ENCODE results near the gene ZEB2. TPM values are rescaled to one million over a fixed set of nuclear protein-coding genes. Genes with fewer than 3 reads are reported as not detected.
A peak's percentile ranks its signal among the peaks of the same experiment; 100 is the strongest.

Gene ZEB2
- total and polyA plus RNA-seq, 5 donors from 2014 or later = 0.23 to 18.1 (median 0.41) TPM; not detected in 1

GRCh38 chr2:144448389-144449027, 71.4 kb downstream of the ZEB2 start:
- Mint-ChIP-seq H3K27me3 (peaks cover 16% of the 10 kb centered on the region), H3K9me3 (no peaks in the 10 kb centered on the region), H3K36me3 (no peaks in the 10 kb centered on the region), H3K4me1 (peaks cover 0 to 13% (median 0%) of the 10 kb centered on the region in 4 donors), H3K4me3 (peak overlapping the region in 2 of 4 donors; percentile 66 to 70), H3K27ac (peak overlapping the region in 2 of 3 donors; percentile 20 to 47)
- Histone ChIP-seq H3K4me1 (ENCODE audit: control insufficient read depth, insufficient read depth, low read length, poor library complexity, severe bottlenecking) (peaks cover 5% of the 10 kb centered on the region), H3K36me3 (ENCODE audit: control insufficient read depth, insufficient read depth, low read length) (no peaks in the 10 kb centered on the region), H3K27ac (ENCODE audit: insufficient read depth, low read length, poor library complexity, severe bottlenecking) (no peak overlapping the region), H3K9me3 (ENCODE audit: control insufficient read depth in 2 of 2, low read length in 2 of 2) (no peaks in the 10 kb centered on the region), H3K4me3 (ENCODE audit: low read depth, low read length) (peak overlapping the region; percentile 38), H3K27me3 (ENCODE audit: control insufficient read depth, insufficient read depth, low read length) (no peaks in the 10 kb centered on the region)
- ATAC-seq (ENCODE audit: low read depth in 2 of 2) = peak in 1 of 2 donors; percentile 18
- DNase-seq = no peak

- no peaks in the 10 kb centered on the region for H3K36me3 ChIP-seq (ENCODE audit: control insufficient read depth, insufficient read depth, low read length)
- H3K4me1 ChIP-seq (ENCODE audit: control insufficient read depth, insufficient read depth, low read length, poor library complexity, severe bottlenecking) = peaks cover 5% of the 10 kb centered on the region
- DNase-seq (no peak), ATAC-seq (ENCODE audit: low read depth in 2 of 2) (no peak)
- H3K36me3 Mint-ChIP-seq = no peaks in the 10 kb centered on the region
- H3K4me1 Mint-ChIP-seq = peaks cover 0 to 12% (median 0%) of the 10 kb centered on the region in 4 donors
- no peak overlapping the region for H3K4me3 ChIP-seq (ENCODE audit: low read depth, low read length)
- peaks cover 11% of the 10 kb centered on the region for H3K27me3 Mint-ChIP-seq
- H3K4me3 Mint-ChIP-seq = no peak overlapping the region
- no peaks in the 10 kb centered on the region for H3K27me3 ChIP-seq (ENCODE audit: control insufficient read depth, insufficient read depth, low read length)
- no peak overlapping the region for H3K27ac ChIP-seq (ENCODE audit: insufficient read depth, low read length, poor library complexity, severe bottlenecking)
- H3K9me3 ChIP-seq (ENCODE audit: control insufficient read depth in 2 of 2, low read length in 2 of 2) = no peaks in the 10 kb centered on the region
- H3K9me3 Mint-ChIP-seq = no peaks in the 10 kb centered on the region
- H3K27ac Mint-ChIP-seq = no peak overlapping the region
Measured at GRCh38 chr2:144447535-144447934, 72.4 kb downstream of the ZEB2 start.

- H3K27me3 ChIP-seq (ENCODE audit: control insufficient read depth, insufficient read depth, low read length) = no peaks in the 10 kb centered on the region
- no peaks in the 10 kb centered on the region for H3K36me3 ChIP-seq (ENCODE audit: control insufficient read depth, insufficient read depth, low read length)
- no peak overlapping the region for H3K27ac ChIP-seq (ENCODE audit: insufficient read depth, low read length, poor library complexity, severe bottlenecking)
- H3K27ac Mint-ChIP-seq = no peak overlapping the region
- no peaks in the 10 kb centered on the region for H3K9me3 ChIP-seq (ENCODE audit: control insufficient read depth in 2 of 2, low read length in 2 of 2)
- H3K27me3 Mint-ChIP-seq = peaks cover 6% of the 10 kb centered on the region
- H3K4me1 ChIP-seq (ENCODE audit: control insufficient read depth, insufficient read depth, low read length, poor library complexity, severe bottlenecking) = peaks cover 5% of the 10 kb centered on the region
- H3K4me1 Mint-ChIP-seq = peaks cover 0 to 11% (median 0%) of the 10 kb centered on the region in 4 donors
- no peaks in the 10 kb centered on the region for H3K9me3 Mint-ChIP-seq
- H3K36me3 Mint-ChIP-seq = no peaks in the 10 kb centered on the region
- H3K4me3 ChIP-seq (ENCODE audit: low read depth, low read length) = no peak overlapping the region
- no peak for ATAC-seq (ENCODE audit: low read depth in 2 of 2)
- DNase-seq = no peak
- no peak overlapping the region for H3K4me3 Mint-ChIP-seq
Measured at GRCh38 chr2:144446136-144446535, 73.8 kb downstream of the ZEB2 start.

GRCh38 chr2:144445196-144445595, 74.7 kb downstream of the ZEB2 start:
- peaks cover 0 to 11% (median 0%) of the 10 kb centered on the region in 4 donors for H3K4me1 Mint-ChIP-seq

GRCh38 chr2:144443837-144444817, 75.8 kb downstream of the ZEB2 start:
- ATAC-seq (ENCODE audit: low read depth in 2 of 2) (no peak), DNase-seq (no peak)
- H3K4me3 ChIP-seq (ENCODE audit: low read depth, low read length) = no peak overlapping the region
- H3K36me3 ChIP-seq (ENCODE audit: control insufficient read depth, insufficient read depth, low read length) = no peaks in the 10 kb centered on the region
- no peak overlapping the region for H3K27ac Mint-ChIP-seq
- no peaks in the 10 kb centered on the region for H3K36me3 Mint-ChIP-seq
- peaks cover 10% of the 10 kb centered on the region for H3K27me3 Mint-ChIP-seq
- no peaks in the 10 kb centered on the region for H3K9me3 Mint-ChIP-seq
- H3K27me3 ChIP-seq (ENCODE audit: control insufficient read depth, insufficient read depth, low read length) = no peaks in the 10 kb centered on the region
- H3K4me1 ChIP-seq (ENCODE audit: control insufficient read depth, insufficient read depth, low read length, poor library complexity, severe bottlenecking) = peaks cover 5% of the 10 kb centered on the region
- H3K27ac ChIP-seq (ENCODE audit: insufficient read depth, low read length, poor library complexity, severe bottlenecking) = no peak overlapping the region
- H3K9me3 ChIP-seq (ENCODE audit: control insufficient read depth in 2 of 2, low read length in 2 of 2) = no peaks in the 10 kb centered on the region
- H3K4me3 Mint-ChIP-seq = no peak overlapping the region
- H3K4me1 Mint-ChIP-seq = peaks cover 0 to 7% (median 0%) of the 10 kb centered on the region in 4 donors

More at GRCh38 chr2:144445196-144445595, 74.7 kb downstream of the ZEB2 start:
- no peaks in the 10 kb centered on the region for H3K36me3 ChIP-seq (ENCODE audit: control insufficient read depth, insufficient read depth, low read length)
- Mint-ChIP-seq H3K9me3 (no peaks in the 10 kb centered on the region), H3K27ac (no peak overlapping the region), H3K36me3 (no peaks in the 10 kb centered on the region), H3K27me3 (peaks cover 6% of the 10 kb centered on the region), H3K4me3 (no peak overlapping the region)
- no peak overlapping the region for H3K27ac ChIP-seq (ENCODE audit: insufficient read depth, low read length, poor library complexity, severe bottlenecking)
- no peak for DNase-seq
- no peaks in the 10 kb centered on the region for H3K27me3 ChIP-seq (ENCODE audit: control insufficient read depth, insufficient read depth, low read length)
- no peak for ATAC-seq (ENCODE audit: low read depth in 2 of 2)
- H3K9me3 ChIP-seq (ENCODE audit: control insufficient read depth in 2 of 2, low read length in 2 of 2) = no peaks in the 10 kb centered on the region
- no peak overlapping the region for H3K4me3 ChIP-seq (ENCODE audit: low read depth, low read length)
- peaks cover 5% of the 10 kb centered on the region for H3K4me1 ChIP-seq (ENCODE audit: control insufficient read depth, insufficient read depth, low read length, poor library complexity, severe bottlenecking)

- peaks cover 19% of the 10 kb centered on the region for H3K27me3 Mint-ChIP-seq
- no peak overlapping the region for H3K4me3 Mint-ChIP-seq
- ATAC-seq (ENCODE audit: low read depth in 2 of 2) (no peak), DNase-seq (no peak)
- H3K27ac ChIP-seq (ENCODE audit: insufficient read depth, low read length, poor library complexity, severe bottlenecking) = no peak overlapping the region
- no peaks in the 10 kb centered on the region for H3K4me1 Mint-ChIP-seq
- no peaks in the 10 kb centered on the region for H3K9me3 Mint-ChIP-seq
- H3K27me3 ChIP-seq (ENCODE audit: control insufficient read depth, insufficient read depth, low read length) = no peaks in the 10 kb centered on the region
- no peaks in the 10 kb centered on the region for H3K36me3 Mint-ChIP-seq
- H3K36me3 ChIP-seq (ENCODE audit: control insufficient read depth, insufficient read depth, low read length) = no peaks in the 10 kb centered on the region
- no peaks in the 10 kb centered on the region for H3K9me3 ChIP-seq (ENCODE audit: control insufficient read depth in 2 of 2, low read length in 2 of 2)
- H3K27ac Mint-ChIP-seq = no peak overlapping the region
- H3K4me1 ChIP-seq (ENCODE audit: control insufficient read depth, insufficient read depth, low read length, poor library complexity, severe bottlenecking) = no peaks in the 10 kb centered on the region
- no peak overlapping the region for H3K4me3 ChIP-seq (ENCODE audit: low read depth, low read length)
Measured at GRCh38 chr2:144441711-144442141, 78.2 kb downstream of the ZEB2 start.

GRCh38 chr2:144439993-144440392, 79.9 kb downstream of the ZEB2 start:
- Mint-ChIP-seq H3K27ac (no peak overlapping the region), H3K9me3 (no peaks in the 10 kb centered on the region), H3K4me1 (no peaks in the 10 kb centered on the region), H3K36me3 (no peaks in the 10 kb centered on the region), H3K27me3 (peaks cover 18% of the 10 kb centered on the region), H3K4me3 (no peak overlapping the region)
- H3K27me3 ChIP-seq (ENCODE audit: control insufficient read depth, insufficient read depth, low read length) = no peaks in the 10 kb centered on the region
- ATAC-seq (ENCODE audit: low read depth in 2 of 2) (no peak), DNase-seq (no peak)
- no peaks in the 10 kb centered on the region for H3K4me1 ChIP-seq (ENCODE audit: control insufficient read depth, insufficient read depth, low read length, poor library complexity, severe bottlenecking)
- no peaks in the 10 kb centered on the region for H3K36me3 ChIP-seq (ENCODE audit: control insufficient read depth, insufficient read depth, low read length)
- no peak overlapping the region for H3K27ac ChIP-seq (ENCODE audit: insufficient read depth, low read length, poor library complexity, severe bottlenecking)
- no peak overlapping the region for H3K4me3 ChIP-seq (ENCODE audit: low read depth, low read length)
- no peaks in the 10 kb centered on the region for H3K9me3 ChIP-seq (ENCODE audit: control insufficient read depth in 2 of 2, low read length in 2 of 2)
